HG03045 (cell line): ENCODE data around the gene CTSW.
A peak's percentile ranks its signal among the peaks of the same experiment; 100 is the strongest.

Experiments used
- ATAC-seq: cut with Tn5 transposase; IDR thresholded peaks from one replicate; pipeline ENCODE4 v1.9.1; 2021; ENCODE audit warnings: mild to moderate bottlenecking, moderate library complexity; ENCODE audit not compliant: unreplicated experiment

The CTSW gene

GRCh38 chr11:65900125-65900898, 20.7 kb downstream of the CTSW start, which contains the start of gene FOSL1:
Gene FOSL1, minus strand, starts transcription at chr11:65900388. Its CDS starts 49 bp downstream, at chr11:65900339.
- ATAC-seq: peak; percentile 80

- no peak for ATAC-seq
Measured at GRCh38 chr11:65900899-65901180, 21.2 kb downstream of the CTSW start.

GRCh38 chr11:65903068-65903481, 23.4 kb downstream of the CTSW start:
- no peak for ATAC-seq

- ATAC-seq: no peak
Measured at GRCh38 chr11:65903715-65904114, 24.1 kb downstream of the CTSW start.

- no peak for ATAC-seq
Measured at GRCh38 chr11:65906602-65907001, 27.0 kb downstream of the CTSW start.

GRCh38 chr11:65907878-65908277, 28.2 kb downstream of the CTSW start:
- ATAC-seq: no peak

GRCh38 chr11:65911682-65912568, 32.3 kb downstream of the CTSW start:
- ATAC-seq: no peak

- ATAC-seq: no peak
Measured at GRCh38 chr11:65912845-65913244, 33.2 kb downstream of the CTSW start.

- no peak for ATAC-seq
Measured at GRCh38 chr11:65915101-65915820, 35.6 kb downstream of the CTSW start.

- no peak for ATAC-seq
Measured at GRCh38 chr11:65915821-65916251, 36.2 kb downstream of the CTSW start.

- ATAC-seq: no peak
Measured at GRCh38 chr11:65916391-65916790, 36.8 kb downstream of the CTSW start.

- no peak for ATAC-seq
Measured at GRCh38 chr11:65917077-65917433, 37.4 kb downstream of the CTSW start.

- ATAC-seq: no peak
Measured at GRCh38 chr11:65917434-65918210, 38.0 kb downstream of the CTSW start.

- peak; percentile 51 for ATAC-seq
Measured at GRCh38 chr11:65918211-65919140, 38.8 kb downstream of the CTSW start, which contains the start of gene C11orf68. Gene C11orf68, minus strand, starts transcription at chr11:65919062. Its CDS starts 31 bp downstream, at chr11:65919031.

- ATAC-seq: peak; percentile 79
Measured at GRCh38 chr11:65919141-65919572, 39.5 kb downstream of the CTSW start, which contains the start of gene DRAP1. Gene DRAP1, plus strand, starts transcription at chr11:65919426. Its CDS starts 76 bp downstream, at chr11:65919502.

GRCh38 chr11:65919573-65920371, 40.1 kb downstream of the CTSW start:
- ATAC-seq: peak; percentile 40

- no peak for ATAC-seq
Measured at GRCh38 chr11:65920372-65920802, 40.8 kb downstream of the CTSW start.

- no peak for ATAC-seq
Measured at GRCh38 chr11:65921033-65921555, 41.5 kb downstream of the CTSW start.
